HG02973 (cell line): Measurements from ENCODE around the gene ZNF479.
"Not testable (repeated sequence)": the region's sequence is repeated elsewhere in the genome, so short reads cannot be mapped to it uniquely, and the experiment has no call there.

Source experiments
- ATAC-seq: cut with Tn5 transposase; IDR thresholded peaks from one replicate; pipeline ENCODE4 v1.9.1; 2021; ENCODE audit warnings: moderate library complexity; ENCODE audit not compliant: unreplicated experiment

ZNF479 gene

GRCh38 chr7:57132336-57132735 lies at the start of gene ZNF479:
Gene ZNF479, minus strand, starts transcription at chr7:57132436. Its CDS starts 112 bp downstream, at chr7:57132324.
- not testable (repeated sequence) for ATAC-seq

GRCh38 chr7:57182031-57182430 lies 49.8 kb upstream of the ZNF479 start:
- no peak for ATAC-seq

- no peak for ATAC-seq
Observed at GRCh38 chr7:57181281-57181680, 49.0 kb upstream of the ZNF479 start.

- no peak for ATAC-seq
Observed at GRCh38 chr7:57179776-57180415, 47.7 kb upstream of the ZNF479 start.

GRCh38 chr7:57178768-57179139 lies 46.5 kb upstream of the ZNF479 start:
- no peak for ATAC-seq

GRCh38 chr7:57177856-57178767 lies 45.9 kb upstream of the ZNF479 start:
- no peak for ATAC-seq

GRCh38 chr7:57176928-57177635 lies 44.8 kb upstream of the ZNF479 start:
- no peak for ATAC-seq

GRCh38 chr7:57165285-57165899 lies 33.2 kb upstream of the ZNF479 start:
- no peak for ATAC-seq

GRCh38 chr7:57120123-57120784 lies 12.0 kb downstream of the ZNF479 start:
- ATAC-seq: not testable (repeated sequence)
